ENCODE results near the gene PKMYT1.

The PKMYT1 gene

DNA sequence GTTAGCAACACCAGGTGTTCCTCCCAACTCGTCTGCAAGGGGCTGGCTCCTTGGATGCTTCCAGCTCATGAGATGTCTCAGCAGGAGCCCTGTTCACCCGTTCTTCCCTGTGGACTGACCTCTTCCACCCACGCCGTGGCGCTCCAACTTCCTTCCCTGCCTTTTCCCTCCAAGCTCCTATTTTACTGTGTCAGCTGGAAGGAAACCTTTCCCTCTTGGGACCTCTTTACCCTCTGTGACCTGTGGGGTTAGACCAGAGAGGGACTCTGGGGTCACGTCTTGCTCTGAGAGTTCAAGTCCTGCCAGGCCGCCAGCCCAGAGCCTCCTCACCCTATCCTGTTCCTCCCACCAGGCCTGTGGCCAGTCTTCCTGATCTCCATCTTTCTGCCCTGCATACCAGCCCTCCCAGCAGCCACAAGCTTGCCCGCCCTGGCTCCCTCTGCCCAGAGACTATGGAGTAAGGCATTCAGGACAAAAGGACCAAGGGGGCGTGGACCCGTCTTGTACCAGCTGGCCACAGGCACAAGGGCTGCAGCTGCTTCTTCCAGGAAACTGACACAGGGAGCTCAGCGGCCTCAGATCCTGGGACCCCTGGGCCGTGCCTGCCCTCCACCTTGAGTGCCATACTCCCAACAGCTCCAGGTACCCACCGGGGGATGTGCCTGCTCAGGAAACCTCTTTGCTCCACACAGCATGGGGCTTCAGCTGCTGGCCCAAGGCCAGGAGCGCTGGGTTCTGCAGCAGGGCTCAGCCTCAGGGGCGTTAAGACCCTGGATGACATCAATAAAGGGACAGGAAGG lies 8.1 kb downstream of the PKMYT1 start:
- no peak for DNase-seq

GRCh38 chr16:2971134-2971984 lies 8.9 kb downstream of the PKMYT1 start:
- no peak for DNase-seq

DNA sequence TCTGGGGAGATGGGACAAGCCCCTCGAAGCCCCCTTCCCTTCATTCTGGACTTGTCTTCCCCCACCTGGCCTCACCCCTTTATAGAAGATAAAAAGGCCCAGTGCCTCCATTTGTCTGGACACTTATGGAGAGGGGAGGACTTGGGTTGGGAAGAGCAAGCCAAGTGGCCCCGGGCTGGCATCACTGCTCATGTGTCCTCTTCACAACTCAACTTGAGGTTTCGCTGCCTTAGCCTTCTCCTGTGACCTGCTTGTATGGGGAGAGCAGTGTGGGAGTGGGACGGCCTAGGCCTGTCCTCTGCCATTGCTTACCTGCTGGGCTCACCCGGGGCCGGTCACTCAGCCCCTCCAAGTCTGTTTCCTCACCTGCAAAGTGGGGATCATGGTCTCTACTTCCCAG lies 9.7 kb downstream of the PKMYT1 start:
- no peak for DNase-seq

DNA sequence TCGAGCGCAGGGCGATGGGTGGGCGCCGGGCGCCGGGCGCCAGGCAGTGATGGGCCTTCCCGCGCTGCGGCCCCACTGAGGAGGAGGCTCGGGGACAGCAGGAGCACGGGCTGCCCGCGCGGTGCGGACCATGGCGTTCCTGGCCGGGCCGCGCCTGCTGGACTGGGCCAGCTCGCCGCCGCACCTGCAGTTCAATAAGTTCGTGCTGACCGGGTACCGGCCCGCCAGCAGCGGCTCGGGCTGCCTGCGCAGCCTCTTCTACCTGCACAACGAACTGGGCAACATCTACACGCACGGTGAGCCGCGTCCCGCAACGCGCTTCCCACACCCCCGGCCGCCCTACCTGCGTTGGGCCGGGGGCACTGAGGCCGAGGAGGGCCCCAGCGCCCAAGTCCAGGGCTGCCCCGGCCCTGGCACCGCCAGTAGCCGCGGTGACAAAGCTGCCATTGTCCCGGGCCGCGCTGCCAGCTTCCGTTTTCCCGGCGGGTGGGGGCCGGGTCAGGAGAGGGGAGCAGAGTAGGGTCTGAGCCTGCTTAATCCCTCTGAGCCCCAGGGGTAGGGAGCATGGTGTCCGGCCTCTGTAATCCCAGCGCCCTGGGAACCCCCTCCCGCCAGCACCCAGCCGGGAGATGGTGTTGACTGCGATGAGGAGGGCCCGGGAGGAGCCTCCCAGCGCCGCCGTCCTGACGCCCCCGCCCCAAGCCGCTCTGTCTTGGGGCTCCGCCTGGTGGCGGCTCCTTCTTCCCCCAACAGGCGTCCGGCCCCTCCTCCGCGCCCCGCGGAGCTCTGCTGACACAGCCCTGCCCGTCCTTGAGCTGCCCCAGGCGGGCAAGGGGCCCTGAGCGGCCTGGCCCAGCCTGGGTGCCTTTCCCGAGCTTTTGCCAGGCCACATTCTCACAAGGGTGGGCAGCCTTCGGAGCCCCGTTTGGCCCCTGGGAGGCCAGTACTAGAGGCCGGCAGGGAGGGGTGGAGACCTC lies 10.4 kb downstream of the PKMYT1 start:
- peak; percentile 55 for DNase-seq

DNA sequence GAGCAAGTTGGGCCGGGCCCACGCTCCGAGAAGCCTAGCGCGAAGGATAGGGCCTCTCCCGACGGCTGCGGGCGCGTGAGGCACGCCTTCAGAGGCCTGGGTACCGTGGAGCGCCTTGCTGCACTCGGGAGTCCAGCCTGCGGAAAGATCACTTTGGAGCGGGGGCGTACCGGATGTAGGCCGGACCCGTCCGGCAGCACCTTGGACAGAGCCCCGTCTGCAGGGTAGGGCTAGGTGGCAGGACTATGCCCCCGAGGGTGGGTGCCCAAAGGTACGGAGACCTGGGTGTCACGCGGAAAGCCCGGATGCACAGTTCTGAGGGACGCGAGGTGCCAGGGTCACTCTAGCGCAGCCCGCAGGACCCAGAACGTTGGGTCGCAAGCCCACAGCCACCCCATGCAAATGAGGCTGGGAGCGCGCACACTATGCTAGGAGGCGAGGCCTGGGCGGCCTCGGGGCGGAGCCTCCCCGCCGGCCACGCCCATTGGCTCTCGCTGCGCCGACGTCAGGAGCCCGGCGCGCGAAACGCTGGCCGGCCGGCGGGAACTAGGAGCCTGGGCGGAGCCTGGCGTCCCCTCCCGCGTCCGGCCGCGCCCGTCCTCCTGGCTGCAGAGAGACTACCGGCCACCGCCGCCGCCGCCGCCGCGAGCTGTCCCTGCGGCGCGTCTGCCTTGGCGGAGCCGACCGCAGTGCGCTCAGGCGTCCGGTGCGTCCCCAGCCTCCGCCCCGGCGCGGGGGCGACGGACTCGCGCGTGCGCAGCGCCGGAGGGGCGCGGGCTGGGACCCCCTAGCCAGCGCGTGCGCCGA lies 11.3 kb downstream of the PKMYT1 start, which contains the start of gene PAQR4:
PAQR4 (plus strand) TSS at position 611 of the 807 bp plus-strand sequence. CDS start 327 bp downstream, outside the sequence.
- peak; percentile 62 for DNase-seq

- DNase-seq, result no peak
Observed at GRCh38 chr16:2968368-2968737, 11.9 kb downstream of the PKMYT1 start.

DNA sequence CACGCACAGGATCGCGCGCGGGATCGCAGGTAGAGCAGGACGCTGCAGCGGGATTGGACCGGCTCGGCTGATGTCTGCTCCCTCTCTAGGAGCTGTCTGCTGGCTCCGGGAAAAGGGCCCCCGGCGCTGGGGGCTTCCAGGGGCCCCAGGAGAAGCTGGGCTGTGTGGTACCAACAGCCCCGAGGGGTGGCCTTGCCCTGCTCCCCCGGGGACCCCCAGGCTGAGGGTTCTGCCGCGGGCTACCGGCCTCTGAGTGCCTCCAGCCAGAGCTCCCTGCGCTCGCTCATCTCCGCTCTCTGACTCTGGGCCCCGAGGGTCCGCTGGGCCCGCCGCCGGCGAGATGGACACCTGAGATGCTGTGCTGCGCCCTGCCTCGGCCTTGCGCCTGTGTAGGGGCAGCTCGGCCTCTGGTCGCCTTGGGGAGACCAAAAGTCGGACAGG lies 12.5 kb downstream of the PKMYT1 start:
- no peak for DNase-seq

DNA sequence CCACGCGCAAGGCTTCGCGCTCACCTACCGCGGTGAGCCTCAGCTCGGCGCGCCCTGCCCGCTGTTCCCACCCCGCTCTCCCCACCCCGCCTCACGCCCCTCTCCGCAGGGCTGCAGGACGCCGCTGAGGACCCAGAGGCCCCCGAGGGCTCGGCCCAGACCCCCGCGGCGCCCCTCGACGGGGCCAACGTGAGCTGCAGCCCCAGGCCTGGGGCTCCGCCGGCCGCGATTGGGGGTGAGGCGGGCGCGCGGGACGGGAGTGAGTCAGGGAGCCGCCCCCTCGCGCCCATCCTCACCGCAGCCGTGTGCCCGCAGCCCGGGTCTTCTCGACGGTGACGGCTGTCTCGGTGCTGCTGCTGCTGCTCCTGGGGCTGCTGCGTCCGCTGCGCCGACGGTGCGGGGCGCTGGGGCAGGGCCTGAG lies 13.0 kb downstream of the PKMYT1 start:
- no peak for DNase-seq

GRCh38 chr16:2966808-2967191 lies 13.4 kb downstream of the PKMYT1 start:
- DNase-seq, result no peak

GRCh38 chr16:2966043-2966807 lies 14.0 kb downstream of the PKMYT1 start:
- no peak for DNase-seq

DNA sequence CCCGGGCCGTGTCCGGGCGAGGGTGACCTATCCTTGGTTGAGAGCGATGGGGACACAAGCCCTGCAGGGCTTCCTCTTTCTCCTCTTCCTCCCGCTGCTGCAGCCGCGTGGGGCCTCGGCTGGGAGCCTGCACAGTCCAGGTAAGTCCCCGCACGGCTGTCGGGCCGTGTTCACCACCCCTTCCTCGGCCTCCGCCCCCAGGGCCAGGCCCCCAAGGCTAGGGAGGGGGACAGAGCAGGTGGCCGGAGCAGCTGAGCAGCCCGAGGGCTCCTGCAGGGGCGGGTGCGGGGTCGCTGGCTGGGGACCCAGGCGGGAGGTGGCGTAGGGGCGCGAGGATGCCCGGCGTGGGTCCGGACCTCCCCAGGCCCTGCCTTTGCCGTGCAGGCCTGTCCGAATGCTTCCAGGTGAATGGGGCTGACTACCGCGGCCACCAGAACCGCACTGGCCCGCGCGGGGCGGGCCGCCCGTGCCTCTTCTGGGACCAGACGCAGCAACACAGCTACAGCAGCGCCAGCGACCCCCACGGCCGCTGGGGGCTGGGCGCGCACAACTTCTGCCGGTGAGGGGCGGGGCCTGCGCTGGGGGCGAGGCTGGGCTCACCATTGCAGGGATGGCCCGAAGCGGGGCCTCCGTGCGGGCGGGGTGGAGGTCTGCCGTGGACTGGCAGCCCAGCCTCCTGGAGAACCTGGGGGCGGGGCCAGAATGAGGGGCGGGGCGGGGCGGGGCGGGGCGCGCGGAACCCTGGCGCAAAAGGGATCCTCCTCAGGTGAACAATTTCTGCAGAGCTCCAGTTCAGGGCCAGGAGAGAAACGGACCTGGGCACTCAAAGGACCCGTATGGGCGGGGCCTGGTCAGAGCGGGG lies 15.5 kb downstream of the PKMYT1 start:
- no peak for DNase-seq

GRCh38 chr16:2963723-2964474 lies 16.3 kb downstream of the PKMYT1 start, which contains the start of gene KREMEN2:
Gene KREMEN2 (plus strand): TSS chr16:2964275. CDS start chr16:2964521, 246 bp downstream.
- peak; percentile 40 for DNase-seq

DNA sequence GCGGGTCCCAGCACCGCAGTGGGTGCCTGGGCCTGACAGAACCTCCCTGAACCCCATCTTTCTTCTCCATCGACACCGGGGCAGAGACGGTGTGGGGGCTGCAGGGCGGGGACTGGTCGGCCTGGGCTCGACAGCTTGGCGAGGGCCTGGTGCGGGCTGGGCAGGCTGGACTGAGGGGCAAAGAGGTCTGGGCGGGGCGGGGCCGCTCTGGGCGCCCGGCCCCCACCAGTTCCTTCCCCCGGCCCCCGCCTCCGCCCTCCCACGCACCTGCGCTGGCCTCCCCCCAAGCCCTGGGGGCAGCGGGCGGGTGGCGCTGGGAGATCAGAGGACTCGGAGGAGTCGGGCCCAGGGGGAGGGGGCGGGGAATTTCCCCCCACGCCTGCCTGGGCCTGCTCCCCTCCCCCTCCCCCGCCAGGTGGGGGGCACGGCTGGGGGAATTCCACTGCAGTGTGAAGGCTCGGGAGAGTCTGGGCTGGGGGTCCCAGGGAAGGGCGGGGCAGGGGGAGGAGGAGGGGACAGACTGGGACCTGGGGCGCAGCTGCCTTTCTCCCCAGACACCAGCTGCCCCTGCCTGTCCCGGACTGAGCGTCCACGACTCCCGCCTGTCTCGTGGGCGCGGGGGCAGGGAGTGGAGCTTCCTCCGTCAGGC lies 17.0 kb downstream of the PKMYT1 start:
- DNase-seq, result peak; percentile 52

GRCh38 chr16:2962334-2963073 lies 17.7 kb downstream of the PKMYT1 start:
- DNase-seq, result no peak

DNA sequence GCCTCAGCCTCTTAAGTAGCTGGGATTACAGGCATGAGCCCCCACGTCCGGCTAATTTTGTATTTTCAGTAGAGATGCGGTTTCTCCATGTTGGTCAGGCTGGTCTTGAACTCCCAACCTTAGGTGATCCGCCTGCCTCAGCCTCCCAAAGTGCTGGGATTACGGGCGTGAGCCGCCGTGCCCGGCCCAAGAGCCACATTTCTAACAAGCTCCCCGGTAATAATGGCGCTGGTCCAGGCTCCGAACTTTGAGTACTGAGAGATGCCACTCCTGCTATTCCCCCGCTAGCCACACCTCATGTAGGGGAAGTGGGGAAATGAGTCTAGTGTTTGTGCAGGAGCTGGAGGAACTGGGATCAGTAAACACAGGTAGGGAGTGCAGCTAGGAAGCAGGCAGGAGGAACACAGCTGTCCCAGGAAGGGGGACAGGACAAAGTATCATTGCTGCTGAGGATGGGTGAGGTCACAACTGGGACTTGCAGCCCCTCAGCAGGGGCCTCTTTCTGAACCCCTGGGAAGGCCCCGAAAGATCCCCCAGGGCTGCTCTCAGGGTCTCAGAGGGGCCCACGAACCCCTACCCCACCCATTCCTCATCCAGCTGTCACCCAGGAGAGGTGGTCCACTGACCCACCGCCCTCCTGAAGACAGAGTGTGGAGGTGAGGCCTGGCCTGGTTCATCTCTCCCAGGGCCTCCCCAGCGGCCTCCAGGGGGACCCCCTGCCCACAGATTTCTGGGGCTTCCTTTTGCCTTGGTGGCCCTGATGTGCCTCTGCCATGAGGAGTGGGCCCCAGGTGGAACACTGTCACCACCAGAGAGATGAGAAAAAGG lies 19.8 kb downstream of the PKMYT1 start:
- no peak for DNase-seq

GRCh38 chr16:2959206-2959605 lies 21.0 kb downstream of the PKMYT1 start:
- no peak for DNase-seq

GRCh38 chr16:2956579-2956956 lies 23.7 kb downstream of the PKMYT1 start:
- DNase-seq, result no peak
